GM12878 (cell line): ENCODE data around the gene TSEN54.

Experiments used
- ATF2 ChIP-seq: IDR thresholded peaks from 2 replicates; pipeline ENCODE4 v1.6.1; 2012; ENCODE audit warnings: low read length, inconsistent platforms
- CTCF ChIP-seq, 3 experiments: IDR thresholded peaks in 2 of 3; conservative IDR thresholded peaks in 1 of 3; 2 replicates each; pipeline ENCODE4 v1.5.1; 2011; ENCODE audit warnings: low read depth in 3 of 3, low read length in 3 of 3, mild to moderate bottlenecking in 3 of 3, control low read depth in 2 of 3, moderate library complexity in 2 of 3, inconsistent platforms in 1 of 3, mixed read lengths in 1 of 3; ENCODE audit not compliant: control insufficient read depth in 2 of 3, insufficient read depth in 1 of 3; ENCODE audit errors: extremely low read depth in 1 of 3
- POLR2A ChIP-seq: IDR thresholded peaks from 2 replicates; pipeline ENCODE4 v1.6.1; 2011; ENCODE audit warnings: low read depth, mild to moderate bottlenecking, low read length

GRCh38 chr17:75501378-75502071 lies 14.8 kb upstream of the TSEN54 start:
- TF ChIP-seq CTCF (IDR thresholded peaks at IDR 0.05 in 2 of 3, conservative IDR thresholded peaks at IDR 0.05 in 1 of 3; ENCODE audit: control insufficient read depth in 2 of 3, extremely low read depth in 1 of 3, insufficient read depth in 1 of 3, low read depth in 3 of 3, low read length in 3 of 3): no peak
- TF ChIP-seq POLR2A: peak; percentile 29; the same call in 1 of the 2 replicates
- no peak for TF ChIP-seq ATF2
